Measurements from ENCODE around the gene RNF26. TPM values are rescaled to one million over a fixed set of nuclear protein-coding genes. Genes with fewer than 3 reads are reported as not detected.

RNF26 gene
- total RNA-seq, 3 donors from 2014 or later, result 8.8 to 11.2 (median 9.7) TPM

DNA sequence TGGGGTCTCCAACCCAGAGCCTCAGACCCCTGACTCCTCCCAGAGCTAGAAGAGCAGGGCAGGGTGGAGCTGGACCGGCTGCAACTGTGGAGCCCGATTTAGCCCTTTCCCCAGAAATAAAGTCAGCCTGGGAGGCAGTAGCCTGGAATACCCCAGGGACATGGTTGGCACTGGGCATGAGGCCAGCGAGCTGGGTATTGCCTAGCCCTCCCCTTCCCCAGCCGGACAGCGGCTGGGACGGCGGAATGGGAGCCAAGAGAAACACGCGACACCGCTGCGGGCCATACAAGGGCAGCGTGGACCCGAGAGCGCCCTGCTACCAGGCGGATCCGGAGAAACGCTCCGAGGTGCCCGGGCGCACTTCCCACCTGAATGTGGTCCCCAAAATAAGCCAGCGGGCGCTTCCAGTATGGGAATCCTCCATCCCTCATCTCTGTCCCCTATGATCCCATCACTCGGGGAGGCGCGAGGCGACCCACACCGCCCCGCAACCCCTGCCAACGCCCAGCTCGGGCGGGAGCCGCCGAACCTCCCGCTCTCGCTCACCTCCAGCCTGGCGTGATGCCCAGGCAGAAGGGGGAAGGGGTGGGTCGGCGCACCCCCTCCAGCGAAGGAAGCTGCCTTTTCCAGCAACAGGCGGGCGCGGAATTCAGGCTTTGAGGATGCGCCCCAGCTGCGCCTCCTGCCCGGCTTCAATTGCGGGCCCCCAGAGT is 18.2 kb upstream of the RNF26 start:
- no peaks in the 10 kb centered on the region for H3K9me3 ChIP-seq
- H3K4me1 ChIP-seq, result peaks cover 5 to 12% of the 10 kb centered on the region in 2 donors
- peak overlapping the region; percentile 90 to 96 for H3K27ac ChIP-seq
- peaks cover 0 to 3% of the 10 kb centered on the region in 2 donors for H3K27me3 ChIP-seq
- H3K4me3 ChIP-seq, result peak overlapping the region; percentile 50 to 81 (median 61)
- intact Hi-C loops (cut with DNase I; ENCODE audit: low total_unique reads), result no loop called here
- H3K36me3 ChIP-seq, result no peaks in the 10 kb centered on the region
- peak in 1 of 3 donors; percentile 4 for TF ChIP-seq POLR2AphosphoS5 (IDR thresholded peaks at IDR 0.05)
- TF ChIP-seq POLR2A (IDR thresholded peaks at IDR 0.05), result no peak
- peak in 1 of 2 donors; percentile 61 for DNase-seq (ENCODE audit: low spot score in 2 of 2)

- Histone ChIP-seq H3K36me3 (no peaks in the 10 kb centered on the region), H3K27ac (peak within 1 kb of the TSS; percentile 90 to 96), H3K4me1 (peaks cover 5 to 15% of the 10 kb centered on the region in 2 donors), H3K27me3 (peaks cover 0 to 3% of the 10 kb centered on the region in 2 donors), H3K4me3 (peak within 1 kb of the TSS; percentile 50 to 81 (median 61)), H3K9me3 (no peaks in the 10 kb centered on the region)
- intact Hi-C loops (cut with DNase I; ENCODE audit: low total_unique reads), result no loop called here
- TF ChIP-seq, protein P1, sequence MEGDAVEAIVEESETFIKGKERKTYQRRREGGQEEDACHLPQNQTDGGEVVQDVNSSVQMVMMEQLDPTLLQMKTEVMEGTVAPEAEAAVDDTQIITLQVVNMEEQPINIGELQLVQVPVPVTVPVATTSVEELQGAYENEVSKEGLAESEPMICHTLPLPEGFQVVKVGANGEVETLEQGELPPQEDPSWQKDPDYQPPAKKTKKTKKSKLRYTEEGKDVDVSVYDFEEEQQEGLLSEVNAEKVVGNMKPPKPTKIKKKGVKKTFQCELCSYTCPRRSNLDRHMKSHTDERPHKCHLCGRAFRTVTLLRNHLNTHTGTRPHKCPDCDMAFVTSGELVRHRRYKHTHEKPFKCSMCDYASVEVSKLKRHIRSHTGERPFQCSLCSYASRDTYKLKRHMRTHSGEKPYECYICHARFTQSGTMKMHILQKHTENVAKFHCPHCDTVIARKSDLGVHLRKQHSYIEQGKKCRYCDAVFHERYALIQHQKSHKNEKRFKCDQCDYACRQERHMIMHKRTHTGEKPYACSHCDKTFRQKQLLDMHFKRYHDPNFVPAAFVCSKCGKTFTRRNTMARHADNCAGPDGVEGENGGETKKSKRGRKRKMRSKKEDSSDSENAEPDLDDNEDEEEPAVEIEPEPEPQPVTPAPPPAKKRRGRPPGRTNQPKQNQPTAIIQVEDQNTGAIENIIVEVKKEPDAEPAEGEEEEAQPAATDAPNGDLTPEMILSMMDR (IDR thresholded peaks at IDR 0.05), result no peak
- TF ChIP-seq POLR2A (IDR thresholded peaks at IDR 0.05) (no peak), POLR2AphosphoS5 (IDR thresholded peaks at IDR 0.05) (no peak)
- DNase-seq (ENCODE audit: low spot score in 2 of 2), result no peak
Observed at GRCh38 chr11:119316729-119317591, 17.4 kb upstream of the RNF26 start, which contains the start of gene MCAM. Gene MCAM (minus strand): TSS chr11:119317130. CDS start chr11:119317101, 29 bp downstream.

- DNase-seq (ENCODE audit: low spot score in 2 of 2), result peak in 1 of 2 donors; percentile 66
- H3K36me3 ChIP-seq, result no peaks in the 10 kb centered on the region
- H3K4me3 ChIP-seq, result peak overlapping the region; percentile 50 to 81 (median 61)
- peaks cover 0 to 3% of the 10 kb centered on the region in 2 donors for H3K27me3 ChIP-seq
- peak overlapping the region; percentile 90 to 96 for H3K27ac ChIP-seq
- TF ChIP-seq, protein P1 (IDR thresholded peaks at IDR 0.05), result no peak
- TF ChIP-seq POLR2AphosphoS5 (IDR thresholded peaks at IDR 0.05) (peak in 2 of 3 donors; percentile 14 to 29), POLR2A (IDR thresholded peaks at IDR 0.05) (no peak)
- no peaks in the 10 kb centered on the region for H3K9me3 ChIP-seq
- peaks cover 5 to 15% of the 10 kb centered on the region in 2 donors for H3K4me1 ChIP-seq
- intact Hi-C loops (cut with DNase I; ENCODE audit: low total_unique reads), result loop anchor here (1.0 kb wide), 1 partner anchor 21 kb away; no protein-coding TSS in a partner anchor
Observed at GRCh38 chr11:119317592-119318239, 16.6 kb upstream of the RNF26 start.

GRCh38 chr11:119318240-119319135 is 15.8 kb upstream of the RNF26 start:
- DNase-seq (ENCODE audit: low spot score in 2 of 2), result peak in 1 of 2 donors; percentile 79
- H3K4me3 ChIP-seq, result peak overlapping the region in 2 of 3 donors; percentile 7 to 81
- peak overlapping the region; percentile 90 to 96 for H3K27ac ChIP-seq
- TF ChIP-seq POLR2A (IDR thresholded peaks at IDR 0.05) (no peak), POLR2AphosphoS5 (IDR thresholded peaks at IDR 0.05) (peak; percentile 33 to 56 (median 53))
- TF ChIP-seq, protein P1 (IDR thresholded peaks at IDR 0.05), result no peak
- intact Hi-C loops (cut with DNase I; ENCODE audit: low total_unique reads), result loop anchor here (1.0 kb wide), 1 partner anchor 20 kb away; no protein-coding TSS in a partner anchor
- no peaks in the 10 kb centered on the region for H3K36me3 ChIP-seq
- H3K27me3 ChIP-seq, result peaks cover 0 to 3% of the 10 kb centered on the region in 2 donors
- H3K4me1 ChIP-seq, result peaks cover 5 to 15% of the 10 kb centered on the region in 2 donors
- H3K9me3 ChIP-seq, result no peaks in the 10 kb centered on the region
